Hematopoietic multipotent progenitor cell treated with erythropoietin and hydrocortisone succinate and interleukin-3 and kit ligand, for 15 days (in vitro differentiated cells): ENCODE measurements around the gene RAB33B.

ENCODE experiments used
- DNase-seq: peaks from one replicate; pipeline ENCODE4 v3.0.0-alpha.2; 2015; ENCODE audit warnings: low spot score

Gene RAB33B

GRCh38 chr4:139508581-139509237 lies 54.8 kb downstream of the RAB33B start:
- DNase-seq: no peak

GRCh38 chr4:139509727-139510410 lies 55.9 kb downstream of the RAB33B start:
- no peak for DNase-seq

- DNase-seq: no peak
Measured at GRCh38 chr4:139511320-139511719, 57.4 kb downstream of the RAB33B start.

- DNase-seq: no peak
Measured at GRCh38 chr4:139514382-139515059, 60.6 kb downstream of the RAB33B start.

- DNase-seq: no peak
Measured at GRCh38 chr4:139515531-139515958, 61.6 kb downstream of the RAB33B start.

- no peak for DNase-seq
Measured at GRCh38 chr4:139521754-139522401, 68.0 kb downstream of the RAB33B start.

- DNase-seq: no peak
Measured at GRCh38 chr4:139522457-139522856, 68.5 kb downstream of the RAB33B start.

- DNase-seq: no peak
Measured at GRCh38 chr4:139523076-139523475, 69.2 kb downstream of the RAB33B start.

- DNase-seq: no peak
Measured at GRCh38 chr4:139524062-139524631, 70.2 kb downstream of the RAB33B start.

GRCh38 chr4:139525414-139525813 lies 71.5 kb downstream of the RAB33B start:
- no peak for DNase-seq
